LNCAP (cell line): ENCODE data around the gene ACKR3.

Experiments
- TF ChIP-seq, protein P1 (sequence below): fragments of 450-650 bp; IDR thresholded peaks from 2 replicates; pipeline ENCODE4 v1.5.1; 2017; ENCODE audit warnings: mild to moderate bottlenecking

ACKR3 gene

GRCh38 chr2:236565212-236565611, 4.4 kb upstream of the ACKR3 start:
- TF ChIP-seq, protein P1, sequence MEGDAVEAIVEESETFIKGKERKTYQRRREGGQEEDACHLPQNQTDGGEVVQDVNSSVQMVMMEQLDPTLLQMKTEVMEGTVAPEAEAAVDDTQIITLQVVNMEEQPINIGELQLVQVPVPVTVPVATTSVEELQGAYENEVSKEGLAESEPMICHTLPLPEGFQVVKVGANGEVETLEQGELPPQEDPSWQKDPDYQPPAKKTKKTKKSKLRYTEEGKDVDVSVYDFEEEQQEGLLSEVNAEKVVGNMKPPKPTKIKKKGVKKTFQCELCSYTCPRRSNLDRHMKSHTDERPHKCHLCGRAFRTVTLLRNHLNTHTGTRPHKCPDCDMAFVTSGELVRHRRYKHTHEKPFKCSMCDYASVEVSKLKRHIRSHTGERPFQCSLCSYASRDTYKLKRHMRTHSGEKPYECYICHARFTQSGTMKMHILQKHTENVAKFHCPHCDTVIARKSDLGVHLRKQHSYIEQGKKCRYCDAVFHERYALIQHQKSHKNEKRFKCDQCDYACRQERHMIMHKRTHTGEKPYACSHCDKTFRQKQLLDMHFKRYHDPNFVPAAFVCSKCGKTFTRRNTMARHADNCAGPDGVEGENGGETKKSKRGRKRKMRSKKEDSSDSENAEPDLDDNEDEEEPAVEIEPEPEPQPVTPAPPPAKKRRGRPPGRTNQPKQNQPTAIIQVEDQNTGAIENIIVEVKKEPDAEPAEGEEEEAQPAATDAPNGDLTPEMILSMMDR = no peak

GRCh38 chr2:236565879-236566402, 3.7 kb upstream of the ACKR3 start:
- TF ChIP-seq, protein P1 = no peak

GRCh38 chr2:236566596-236566995, 3.0 kb upstream of the ACKR3 start:
- TF ChIP-seq, protein P1 = no peak

DNA sequence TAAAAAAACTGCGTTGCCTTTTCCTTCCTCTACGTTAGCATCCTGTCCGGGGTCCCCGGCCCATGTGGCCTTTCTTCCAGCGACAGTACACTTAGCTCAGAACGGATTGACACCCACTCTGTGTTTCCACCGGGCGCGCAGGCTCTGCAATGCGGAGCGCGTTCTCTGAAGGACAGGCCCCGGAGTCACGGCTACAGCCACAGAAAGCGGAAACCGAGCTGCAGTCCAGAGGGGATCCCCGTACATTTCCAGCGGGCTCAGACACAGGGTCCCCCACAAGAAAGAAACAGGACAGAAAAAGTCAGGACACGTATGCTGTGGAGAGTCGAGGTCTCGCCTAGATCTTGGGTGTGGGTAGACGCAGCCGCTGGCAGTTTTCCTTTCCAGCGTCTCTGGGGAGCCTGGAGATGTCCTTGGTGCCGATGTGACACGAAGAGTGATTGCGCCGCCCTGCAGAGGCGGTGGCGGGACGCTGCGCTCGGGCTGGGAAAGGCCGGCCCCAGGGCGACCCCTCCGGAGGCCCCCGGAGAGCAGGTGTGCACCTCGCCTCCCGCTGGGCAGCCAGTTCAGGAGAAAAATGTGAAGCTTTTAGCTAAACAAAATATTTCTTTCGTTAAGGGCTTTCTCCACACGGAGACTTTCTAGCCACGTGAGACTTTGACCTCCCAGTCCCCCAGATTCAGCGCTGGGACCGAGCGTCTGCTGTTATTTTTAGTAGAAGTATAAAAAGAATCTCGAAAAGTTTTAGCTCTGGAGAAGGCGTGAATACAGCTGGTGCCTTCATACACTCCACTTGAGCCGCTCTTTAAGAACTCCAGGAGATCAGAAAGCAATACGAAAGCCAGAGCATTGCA, 1.3 kb upstream of the ACKR3 start:
- TF ChIP-seq, protein P1 = no peak

GRCh38 chr2:236568922-236569572, 578 bp upstream of the ACKR3 start:
- TF ChIP-seq, protein P1 = no peak

GRCh38 chr2:236570081-236570868, 650 bp downstream of the ACKR3 start:
- TF ChIP-seq, protein P1 = no peak

- TF ChIP-seq, protein P1 = no peak
These were observed 1.5 kb downstream of the ACKR3 start for GRCh38 chr2:236571145-236571544.
